DMS 273 (cell line): ENCODE results near the gene SARS2.
"Not testable (repeated sequence)": the region's sequence is repeated elsewhere in the genome, so short reads cannot be mapped to it uniquely, and the experiment has no call there.

ENCODE experiments used
- DNase-seq: peaks from one replicate; lab custom pipeline; 2025; ENCODE audit not compliant: unreplicated experiment; lab: John Stamatoyannopoulos, UW

Gene SARS2

DNA sequence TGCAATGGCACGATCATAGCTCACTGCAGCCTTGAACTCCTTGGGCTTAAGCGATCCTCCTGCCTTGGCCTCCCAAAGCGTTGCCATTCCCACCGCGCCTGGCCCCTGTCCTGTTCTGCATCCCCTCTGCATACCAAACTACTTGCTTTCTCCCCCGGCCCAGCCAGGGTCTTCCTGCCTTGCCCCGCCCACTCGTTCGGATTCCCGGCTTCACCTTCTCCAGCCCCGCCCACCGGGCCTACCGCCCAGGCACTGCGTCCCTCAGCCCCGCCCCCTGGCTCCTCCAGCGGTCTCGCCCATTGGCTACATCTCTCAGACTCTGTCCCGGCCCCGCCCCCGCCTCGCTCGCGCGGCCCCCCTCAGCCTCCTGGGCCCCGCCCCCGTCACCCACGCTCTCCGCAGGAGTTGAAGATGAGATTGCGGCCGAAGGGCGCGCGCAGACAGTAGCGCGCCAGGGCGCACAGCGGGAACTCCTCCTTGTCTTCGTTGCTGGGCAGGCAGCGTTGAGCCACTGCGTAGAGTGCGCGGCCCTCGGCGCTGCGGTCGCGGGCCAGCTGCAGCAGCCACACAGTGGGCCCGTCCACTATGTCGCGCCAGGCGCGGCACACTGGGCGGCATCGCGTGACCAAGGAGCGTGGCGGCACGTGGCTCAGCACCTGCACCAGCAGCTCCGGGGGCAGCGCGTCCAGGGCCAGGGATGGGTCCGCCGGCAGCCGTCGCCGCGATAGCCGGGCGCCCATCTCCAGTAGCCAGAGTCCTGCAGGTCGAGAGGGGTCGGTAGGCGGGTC is 19.2 kb upstream of the SARS2 start:
- DNase-seq = peak; percentile 93

DNA sequence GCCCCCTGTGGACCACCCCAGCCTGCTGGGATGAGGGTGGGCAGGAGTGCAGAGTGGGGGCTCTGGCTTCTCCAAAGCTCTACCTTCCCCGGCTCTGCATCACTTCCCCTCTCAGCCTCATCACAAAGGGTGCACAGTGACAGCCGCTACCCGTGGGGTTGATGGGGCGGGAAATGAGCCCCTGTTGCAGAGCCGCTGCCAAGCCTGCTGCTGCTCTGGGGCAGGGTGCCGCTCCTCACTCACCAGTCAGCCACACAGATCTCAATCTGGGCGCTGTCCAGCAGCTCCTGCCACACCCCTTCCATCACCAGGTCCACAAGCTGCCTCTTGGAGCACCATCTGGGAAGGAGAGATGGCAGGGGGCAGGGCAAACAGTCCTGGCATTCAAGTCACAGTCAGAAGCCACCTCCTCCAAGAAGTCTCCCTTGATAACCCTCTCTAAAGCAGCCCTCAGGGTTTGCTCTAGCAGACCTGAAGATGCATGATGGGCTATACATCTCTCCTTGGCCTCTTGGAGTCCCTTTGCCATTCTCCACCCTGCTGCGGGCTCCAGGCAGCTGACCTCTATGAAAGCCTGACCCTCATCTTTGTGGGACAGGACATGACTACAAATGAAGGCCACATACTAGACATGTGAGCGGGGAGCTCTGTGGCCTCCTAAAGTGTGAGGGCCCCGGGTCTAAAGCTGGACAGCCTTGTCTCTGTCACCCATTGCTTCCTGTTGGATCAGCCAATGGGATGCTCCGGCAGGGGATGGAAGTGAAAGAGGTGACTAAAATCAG is 15.9 kb upstream of the SARS2 start:
- peak; percentile 75 for DNase-seq

DNA sequence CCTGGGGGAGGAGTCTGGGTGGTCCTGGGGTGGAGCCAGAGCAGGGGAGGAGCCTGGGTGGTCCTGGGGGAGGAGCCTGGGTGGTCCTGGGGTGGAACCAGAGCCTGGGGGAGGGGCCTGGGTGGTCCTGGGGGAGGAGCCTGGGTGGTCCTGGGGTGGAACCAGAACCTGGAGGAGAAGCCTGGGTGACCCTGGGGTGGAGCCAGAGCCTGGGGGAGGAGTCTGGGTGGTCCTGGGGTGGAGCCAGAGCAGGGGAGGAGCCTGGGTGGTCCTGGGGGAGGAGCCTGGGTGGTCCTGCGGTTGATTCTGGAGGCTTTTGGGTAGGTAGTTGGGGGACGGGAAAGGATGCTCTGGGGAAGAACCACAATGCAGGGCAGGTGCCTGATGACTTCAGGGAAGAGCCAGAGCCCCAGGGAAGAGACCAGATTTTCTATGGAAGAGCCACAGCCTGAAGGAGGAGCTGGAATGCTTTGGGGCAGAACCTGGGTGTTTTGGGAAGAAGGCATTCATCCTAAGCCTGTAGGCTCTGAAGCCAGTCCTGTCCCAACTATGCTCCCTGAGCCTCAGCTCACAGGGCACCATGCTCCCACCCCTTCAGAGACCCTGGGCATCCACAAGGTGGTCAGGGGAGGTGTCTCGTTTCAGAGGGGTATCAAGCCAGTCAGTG is 15.1 kb upstream of the SARS2 start:
- DNase-seq = no peak

DNA sequence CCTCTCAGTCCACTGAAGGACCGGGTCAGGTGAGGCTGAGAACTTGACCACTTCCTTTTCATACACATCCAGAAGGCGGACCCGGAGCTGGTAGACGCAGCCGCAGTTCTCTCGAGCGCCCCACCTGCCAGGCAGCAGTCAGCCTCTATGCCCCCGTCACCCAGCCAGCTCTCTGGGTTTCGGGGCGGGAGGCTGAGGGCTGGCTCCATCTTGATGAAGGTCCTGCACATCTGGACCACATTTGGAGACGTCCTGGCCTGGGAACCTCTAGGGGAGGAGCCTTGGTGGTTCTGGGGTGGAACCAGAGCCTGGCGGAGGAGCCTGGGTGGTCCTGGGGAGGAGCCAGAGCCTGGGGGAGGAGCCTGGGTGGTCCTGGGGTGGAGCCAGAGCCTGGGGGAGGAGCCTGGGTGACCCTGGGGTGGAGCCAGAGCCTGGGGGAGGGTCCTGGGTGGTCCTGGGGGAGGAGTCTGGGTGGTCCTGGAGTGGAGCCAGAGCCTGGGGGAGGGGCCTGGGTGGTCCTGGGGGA is 14.5 kb upstream of the SARS2 start:
- no peak for DNase-seq

DNA sequence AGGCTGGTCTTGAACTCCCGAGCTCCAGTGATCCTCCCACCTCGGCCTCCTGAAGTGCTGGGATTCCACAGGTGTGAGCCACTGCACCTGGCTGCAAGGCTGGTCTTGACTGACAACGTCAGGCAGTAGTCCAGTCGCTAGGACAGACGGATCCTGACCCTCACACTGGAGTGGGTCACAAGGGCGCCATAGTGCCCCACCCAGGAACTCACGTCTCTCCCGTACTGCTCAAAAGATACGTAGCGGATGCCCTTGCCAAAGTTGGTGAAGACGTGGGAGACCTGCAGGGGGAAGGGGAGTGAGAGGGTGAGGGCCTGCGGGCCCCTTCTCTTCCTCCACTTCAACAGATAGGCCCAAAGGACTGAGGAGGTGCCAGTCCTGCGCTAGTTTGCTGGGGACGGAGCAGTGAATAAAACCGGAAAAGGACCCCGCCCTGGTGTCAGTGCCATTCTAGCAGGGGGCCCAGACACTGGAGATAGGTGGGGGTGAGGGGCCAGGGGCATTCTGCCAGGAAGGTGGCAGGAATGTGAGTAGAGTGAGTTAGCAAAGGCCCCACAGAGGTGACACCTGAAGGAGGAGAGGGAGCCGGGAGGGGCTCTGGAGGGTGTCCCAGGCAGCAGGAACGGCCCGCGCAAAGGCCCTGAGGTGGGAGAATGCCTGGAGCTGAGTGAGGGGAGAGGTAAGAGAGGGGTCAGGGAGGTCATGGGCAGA is 12.1 kb upstream of the SARS2 start:
- no peak for DNase-seq

DNA sequence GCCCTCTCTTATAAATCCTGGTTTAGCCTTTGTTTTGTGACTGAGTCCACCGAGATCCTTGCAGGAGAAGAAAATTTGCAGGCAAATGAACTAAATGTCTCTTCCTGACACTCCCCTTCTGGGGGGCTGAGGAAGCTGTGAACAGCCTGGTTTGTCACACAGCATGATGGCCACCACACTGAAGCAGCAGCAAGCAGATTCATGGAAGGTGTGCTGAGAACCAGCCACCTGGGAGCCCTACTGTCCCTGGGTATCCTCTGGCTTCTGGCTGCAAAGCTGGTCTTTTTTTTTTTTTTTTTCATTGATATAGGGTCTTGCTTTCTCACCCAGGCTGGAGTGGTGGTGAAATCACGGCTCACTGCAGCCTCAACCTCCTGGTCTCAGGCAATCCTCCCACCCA is 11.4 kb upstream of the SARS2 start:
- no peak for DNase-seq

DNA sequence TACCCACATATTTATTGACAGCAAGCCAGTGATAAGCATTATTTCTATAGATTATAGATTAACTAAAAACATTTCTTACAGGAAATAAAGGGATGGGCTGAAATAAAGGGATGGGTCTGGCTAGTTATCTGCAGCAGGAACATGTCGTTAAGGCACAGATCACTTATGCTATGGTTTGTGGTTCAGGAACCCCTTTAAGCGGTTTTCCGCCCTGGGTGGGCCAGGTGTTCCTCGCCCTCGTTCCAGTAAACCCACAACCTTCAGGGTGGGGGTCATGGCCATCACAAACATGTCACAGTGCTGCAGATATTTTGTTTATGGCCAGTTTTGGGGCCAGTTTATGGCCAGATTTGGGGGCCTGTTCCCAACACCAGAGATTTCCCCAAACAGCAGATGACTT is 10.9 kb upstream of the SARS2 start:
- DNase-seq = not testable (repeated sequence)

DNA sequence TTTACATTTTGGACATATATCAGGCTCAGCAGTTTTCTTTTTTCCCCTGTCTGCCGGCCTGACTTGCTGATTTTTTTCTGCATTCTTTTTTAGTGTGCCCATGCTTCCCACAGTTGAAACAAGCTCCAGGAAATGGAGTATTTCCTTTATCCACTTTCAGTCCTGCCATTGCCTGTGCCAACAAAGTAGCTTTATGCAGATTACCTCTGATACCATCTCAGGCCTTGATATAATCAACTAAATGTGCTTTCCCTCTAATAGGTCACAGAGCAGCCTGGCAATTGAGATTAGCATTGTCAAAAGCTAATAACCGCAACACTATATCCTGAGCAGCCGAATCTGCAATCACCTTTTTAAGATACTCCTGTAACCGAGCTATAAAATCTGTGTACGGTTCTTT is 9.4 kb upstream of the SARS2 start:
- DNase-seq = no peak

DNA sequence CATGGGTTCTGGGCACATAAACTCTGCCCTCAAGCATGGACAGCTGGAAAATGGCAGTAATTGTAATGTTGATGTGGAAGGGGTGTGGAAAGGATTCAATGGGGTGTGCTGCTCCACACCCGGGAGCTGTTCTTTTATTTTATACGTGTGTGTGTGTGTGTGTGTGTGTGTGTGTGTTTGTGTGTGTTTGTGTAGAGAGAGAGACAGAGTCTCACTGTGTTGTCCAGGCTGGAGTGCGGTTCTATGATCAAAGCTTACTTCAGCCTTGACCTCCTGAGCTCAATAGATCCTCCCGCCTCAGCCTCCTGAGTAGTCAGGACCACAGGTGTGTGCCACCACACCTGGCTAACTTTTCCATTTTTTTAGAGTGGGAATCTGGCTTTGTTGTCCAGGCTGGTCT is 3.0 kb upstream of the SARS2 start:
- DNase-seq = no peak

DNA sequence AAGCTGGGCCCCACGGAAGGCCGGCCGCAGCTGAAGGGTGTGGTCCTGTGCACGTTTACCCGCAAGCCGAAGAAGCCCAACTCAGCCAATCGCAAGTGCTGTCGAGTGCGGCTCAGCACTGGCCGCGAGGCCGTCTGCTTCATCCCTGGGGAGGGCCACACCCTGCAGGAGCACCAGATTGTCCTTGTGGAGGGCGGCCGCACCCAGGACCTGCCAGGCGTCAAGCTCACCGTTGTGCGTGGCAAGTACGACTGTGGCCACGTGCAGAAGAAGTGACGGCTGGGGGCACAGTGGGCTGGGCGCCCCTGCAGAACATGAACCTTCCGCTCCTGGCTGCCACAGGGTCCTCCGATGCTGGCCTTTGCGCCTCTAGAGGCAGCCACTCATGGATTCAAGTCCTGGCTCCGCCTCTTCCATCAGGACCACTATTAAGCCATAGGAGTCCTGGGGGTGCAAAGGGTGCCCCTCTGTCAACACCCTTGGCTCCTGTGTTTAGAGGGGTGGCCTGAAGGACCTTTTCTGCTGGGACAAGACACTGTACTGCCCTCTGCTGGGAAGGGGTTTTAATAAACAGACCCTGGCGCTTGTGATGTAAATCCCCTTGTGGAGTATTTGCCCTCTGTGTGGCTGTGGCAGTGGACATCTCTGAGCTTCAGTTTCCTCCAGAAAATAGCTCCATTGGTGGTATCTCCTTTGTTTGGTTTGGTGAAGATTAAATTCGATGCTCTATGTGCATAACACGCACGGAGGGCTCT is 2.0 kb upstream of the SARS2 start:
- DNase-seq = peak; percentile 47

DNA sequence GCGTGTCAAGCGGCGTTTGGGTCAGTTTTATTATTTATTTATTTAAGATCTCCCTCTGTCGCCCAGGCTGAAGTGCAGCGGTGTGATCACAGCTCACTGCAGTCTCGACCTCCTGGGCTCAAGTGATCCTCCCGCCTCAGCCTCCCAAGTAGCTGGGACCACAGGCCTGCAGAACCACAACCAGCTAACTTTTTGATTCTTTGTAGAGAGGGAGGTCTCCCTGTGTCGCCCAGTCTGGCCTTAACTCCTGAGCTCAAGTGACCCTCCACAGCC is 894 bp upstream of the SARS2 start:
- no peak for DNase-seq

DNA sequence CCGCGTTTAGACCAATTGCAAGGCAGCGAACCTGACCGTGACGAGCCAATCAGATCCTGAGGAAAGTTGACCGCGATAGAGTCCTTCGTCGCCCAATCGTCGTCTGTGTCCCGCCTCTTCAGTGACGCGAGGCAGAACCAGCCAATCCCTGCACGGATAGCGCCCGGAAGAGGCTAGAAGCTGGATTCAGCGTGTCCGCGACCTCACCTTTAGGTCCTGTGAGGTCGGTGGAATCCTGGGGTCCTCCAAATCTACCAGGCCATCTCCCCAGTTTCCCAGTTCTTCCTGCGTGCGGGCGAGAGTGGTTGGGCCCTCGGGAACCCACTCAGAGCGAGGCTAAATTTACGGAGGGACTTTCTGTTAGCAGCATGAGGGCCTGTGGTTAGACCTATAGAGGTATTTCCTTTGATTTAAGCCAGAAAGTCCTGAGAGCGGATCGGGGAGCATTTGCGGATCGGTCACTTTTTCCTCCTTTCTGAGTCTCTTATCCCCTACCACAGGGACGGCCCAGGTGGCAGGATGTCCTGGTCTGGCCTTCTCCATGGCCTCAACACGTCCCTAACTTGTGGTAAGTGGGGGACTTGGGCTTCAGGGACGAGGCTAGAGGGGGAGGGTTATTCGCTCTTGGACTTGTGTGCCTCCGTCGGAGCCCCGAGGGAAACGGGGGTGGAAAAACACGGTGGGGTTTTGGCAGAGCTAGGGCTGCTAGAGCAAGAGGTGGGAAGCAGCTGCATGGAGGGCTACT is 385 bp upstream of the SARS2 start, which contains the start of gene MRPS12:
Gene MRPS12, plus strand, starts transcription at position 169 of the 745 bp plus-strand sequence. Its CDS starts 351 bp downstream, at position 520.
- peak; percentile 100 for DNase-seq

DNA sequence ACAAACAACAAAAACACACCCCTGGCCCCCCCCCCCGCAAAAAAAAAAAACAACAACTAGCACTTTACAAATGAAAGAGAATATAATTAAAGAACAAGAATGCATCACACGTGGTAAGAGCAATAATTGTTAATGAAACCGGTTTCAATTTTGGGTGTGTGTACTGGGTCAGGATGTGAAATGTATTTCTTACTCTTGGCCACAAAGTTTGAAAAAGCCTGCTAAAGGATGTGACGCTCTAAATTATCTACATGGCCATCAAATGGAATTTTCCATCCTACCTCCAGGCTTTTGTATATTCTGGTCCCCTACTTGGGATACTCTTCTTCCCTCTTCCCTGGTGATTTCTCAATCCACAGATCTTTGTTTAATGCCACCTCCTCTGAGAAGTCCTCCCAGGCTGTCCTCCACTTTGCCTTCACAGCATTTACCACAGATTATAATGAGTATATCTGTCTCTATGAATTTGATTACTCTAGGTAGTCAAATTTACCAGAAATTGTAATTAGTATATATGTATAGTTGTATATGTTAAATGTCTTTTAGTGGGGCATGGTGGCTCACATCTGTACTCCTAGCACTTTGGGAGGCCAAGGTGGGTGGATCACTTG is 2.1 kb downstream of the SARS2 start:
- DNase-seq = no peak

DNA sequence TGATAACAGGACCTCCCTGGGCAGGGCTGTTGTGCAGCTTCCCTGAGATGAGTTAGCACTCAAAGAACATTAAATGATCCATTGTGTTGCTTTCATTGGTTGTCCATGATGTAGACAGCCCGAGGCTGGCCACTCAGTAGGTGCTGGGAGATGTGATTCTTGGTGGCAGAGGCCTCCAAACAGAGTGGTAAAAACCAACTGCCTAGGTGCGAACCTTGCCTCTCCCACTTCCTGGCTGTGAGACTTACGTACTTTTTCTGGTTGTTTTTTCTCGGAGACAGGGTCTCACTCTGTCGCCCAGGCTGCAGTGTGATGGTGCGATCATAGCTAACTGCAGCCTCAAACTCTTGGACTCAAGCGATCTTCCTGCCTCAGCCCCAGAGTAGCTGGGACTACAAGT is 6.2 kb downstream of the SARS2 start:
- DNase-seq = no peak

DNA sequence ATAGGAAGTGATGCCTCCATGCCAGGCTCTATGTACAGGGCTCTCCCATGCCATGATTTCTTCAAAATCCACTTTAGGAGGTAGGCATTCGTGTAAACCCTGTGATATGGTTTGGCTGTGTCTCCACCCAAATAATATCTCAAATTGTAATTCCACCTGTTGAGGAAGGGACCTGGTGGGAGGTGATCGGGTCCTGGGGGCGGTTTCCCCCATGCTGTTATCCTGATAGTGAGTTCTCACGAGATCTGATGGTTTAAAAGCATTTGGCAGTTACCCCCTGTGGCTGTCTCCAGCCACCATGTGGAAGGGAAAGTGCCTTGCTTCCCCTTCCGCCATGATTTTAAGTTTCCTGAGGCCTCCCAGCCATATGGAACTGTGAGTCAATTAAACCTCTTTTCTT is 8.1 kb downstream of the SARS2 start:
- no peak for DNase-seq

DNA sequence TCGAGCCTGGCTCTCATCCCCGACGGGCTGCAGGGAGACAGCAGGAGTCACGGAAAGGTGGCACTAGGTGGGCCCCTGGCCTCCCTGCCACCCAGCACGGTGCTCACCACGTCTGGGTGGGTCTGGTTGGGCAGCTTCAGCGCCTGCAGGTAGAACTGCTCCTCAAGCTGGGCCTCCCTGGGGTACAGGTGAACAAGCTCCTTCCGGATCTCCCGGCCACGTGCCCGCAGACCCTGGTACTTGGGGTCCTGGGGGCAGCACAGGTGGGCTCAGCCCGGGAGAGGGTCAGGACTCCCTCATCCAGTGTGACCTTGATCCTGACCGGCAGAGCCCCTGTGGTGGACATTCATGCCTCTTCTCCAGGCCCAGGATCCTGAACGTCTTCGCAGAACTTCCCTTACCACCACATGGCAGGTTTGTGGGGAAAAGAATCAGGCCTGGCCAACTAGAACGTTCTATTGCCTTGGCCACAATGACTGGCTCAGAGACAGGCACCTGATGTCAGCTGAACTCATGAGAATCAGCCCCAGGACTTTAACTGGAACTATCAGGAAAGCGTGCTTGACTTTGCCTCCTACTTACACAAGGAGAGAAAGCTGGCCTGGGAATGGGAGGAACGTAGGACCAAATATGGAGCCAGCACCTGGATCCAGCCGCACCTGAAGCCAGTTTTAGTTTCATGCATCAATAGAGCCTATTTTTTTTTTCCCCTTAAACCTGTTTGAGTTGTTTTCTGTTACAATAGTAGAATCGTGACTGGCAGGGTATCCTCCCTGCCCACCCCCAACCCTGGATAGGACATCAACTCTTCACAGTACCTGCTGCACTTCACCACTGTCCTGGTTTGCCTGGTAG is 8.9 kb downstream of the SARS2 start:
- DNase-seq = no peak

DNA sequence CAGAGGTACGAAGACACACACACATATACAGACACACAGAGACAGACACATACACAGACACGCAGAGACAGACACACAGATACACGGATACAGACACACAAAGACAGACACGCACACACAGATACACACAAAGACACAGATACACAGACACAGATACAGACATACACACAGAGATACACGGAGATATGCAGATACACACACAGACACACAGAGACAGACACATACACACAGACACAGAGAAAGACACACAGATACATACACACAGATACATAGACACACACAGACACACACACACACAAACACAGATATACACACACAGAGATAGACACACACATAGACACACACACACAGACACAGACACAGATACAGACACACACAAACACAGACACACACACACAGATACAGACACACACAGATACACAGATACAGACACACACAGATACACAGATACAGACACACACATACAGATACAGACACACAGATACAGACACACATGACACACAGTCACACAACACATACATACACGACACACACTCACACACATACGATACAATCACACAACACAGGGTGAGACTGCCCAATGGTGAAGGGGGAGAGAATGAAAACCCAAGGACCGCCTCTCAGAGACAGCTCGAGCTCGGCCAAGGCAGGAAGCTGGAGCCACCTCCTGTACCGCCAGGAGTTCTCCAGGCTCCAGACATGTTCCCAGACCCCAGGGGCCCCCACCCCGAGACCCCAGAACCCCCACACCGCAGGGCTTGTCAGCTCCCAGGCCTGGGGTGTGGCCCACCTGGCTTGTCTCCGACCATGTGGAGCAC is 9.8 kb downstream of the SARS2 start:
- no peak for DNase-seq
